AG04450 (cell line): ENCODE data around the gene FGF19. TPM values are rescaled to one million over a fixed set of nuclear protein-coding genes. Genes with fewer than 3 reads are reported as not detected.

ENCODE experiments used
- CTCF ChIA-PET: fragments of 300-600, 350-600 bp; formaldehyde crosslinking; extraction: SDS; loops from one replicate; lab custom pipeline; 2022; ENCODE audit warnings: antibody characterized with exemption, inconsistent platforms; lab: Charles Lee
- POLR2A ChIA-PET: fragments of 350-600 bp; formaldehyde crosslinking; extraction: SDS; loops from one replicate; lab custom pipeline; 2021; ENCODE audit warnings: antibody characterized with exemption, inconsistent platforms; lab: Yijun Ruan, JAX
- DNase-seq: peaks from one replicate; pipeline ENCODE4 v3.0.0-alpha.2; 2011; ENCODE audit warnings: low read depth, low spot score
- H3K27ac ChIP-seq: one replicate; pipeline ENCODE4 v1.5.1; 2012; ENCODE audit warnings: low read depth, low read length, control low read depth
- H3K27me3 ChIP-seq: one replicate; pipeline ENCODE4 v1.6.0; 2012; ENCODE audit warnings: low read length; ENCODE audit not compliant: control insufficient read depth, insufficient read depth
- H3K4me3 ChIP-seq: 2 replicates; pipeline ENCODE4 v1.5.1; 2011; ENCODE audit warnings: mild to moderate bottlenecking, low read depth, low read length, control low read depth
- H3K9me3 ChIP-seq: 2 replicates; pipeline ENCODE4 v1.5.1; 2012; ENCODE audit warnings: low read length; ENCODE audit not compliant: control insufficient read depth, insufficient read depth
- CTCF ChIP-seq: IDR thresholded peaks from 2 replicates; pipeline ENCODE4 v1.5.1; 2011; ENCODE audit warnings: low read depth, low read length, control low read depth, inconsistent platforms
- polyA plus RNA-seq: library from polyadenylated mRNA; depleted of rRNA; stranded (reverse); fragments of >200 nt; gene quantifications from 2 replicates; pipeline ENCODE4 v1.2.3, GENCODE V29; 2011

The FGF19 gene
- polyA plus RNA-seq, 1 experiment: not detected

- no peak overlapping the region for H3K27ac ChIP-seq
- H3K27me3 ChIP-seq: no peaks in the 10 kb centered on the region
- no peak for DNase-seq
- peaks cover 3% of the 10 kb centered on the region; the same call in 1 of the 2 replicates for H3K9me3 ChIP-seq
- no peak for TF ChIP-seq CTCF
- POLR2A ChIA-PET: interaction anchor here (0.7 to 1.8 kb wide), 2 partner anchors 9 to 14 kb away, joined by 4 read pairs; no protein-coding TSS in a partner anchor
- no peak overlapping the region for H3K4me3 ChIP-seq
- CTCF ChIA-PET: no interaction called here
Observed at GRCh38 chr11:69652999-69653398, 50.8 kb downstream of the FGF19 start.

- no peak for TF ChIP-seq CTCF
- H3K4me3 ChIP-seq: no peak overlapping the region
- H3K9me3 ChIP-seq: peaks cover 3% of the 10 kb centered on the region; the same call in 1 of the 2 replicates
- ChIA-PET POLR2A (no interaction called here), CTCF (no interaction called here)
- no peak overlapping the region for H3K27ac ChIP-seq
- DNase-seq: no peak
- no peaks in the 10 kb centered on the region for H3K27me3 ChIP-seq
Observed at GRCh38 chr11:69651834-69652620, 51.8 kb downstream of the FGF19 start.

- TF ChIP-seq CTCF: no peak
- Histone ChIP-seq H3K27me3 (no peaks in the 10 kb centered on the region), H3K4me3 (no peak overlapping the region), H3K9me3 (peaks cover 3% of the 10 kb centered on the region; the same call in 1 of the 2 replicates), H3K27ac (no peak overlapping the region)
- DNase-seq: no peak
- ChIA-PET CTCF (no interaction called here), POLR2A (no interaction called here)
Observed at GRCh38 chr11:69650832-69651344, 52.9 kb downstream of the FGF19 start.

- POLR2A ChIA-PET: no interaction called here
Observed at GRCh38 chr11:69650081-69650831, 53.6 kb downstream of the FGF19 start.

More at GRCh38 chr11:69650081-69650831, 53.6 kb downstream of the FGF19 start:
- Histone ChIP-seq H3K27ac (peak overlapping the region; percentile 39), H3K9me3 (peaks cover 3% of the 10 kb centered on the region; the same call in 1 of the 2 replicates), H3K4me3 (no peak overlapping the region), H3K27me3 (no peaks in the 10 kb centered on the region)
- no peak for TF ChIP-seq CTCF
- no peak for DNase-seq
- CTCF ChIA-PET: no interaction called here
